Caco-2 (cell line): ENCODE measurements around the gene LDB2. TPM values are rescaled to one million over a fixed set of nuclear protein-coding genes. Genes with fewer than 3 reads are reported as not detected.

Experiments
- BruUV-seq: library from RNA; stranded (reverse); fragments of 400-500 nt; replicated peaks from 2 replicates; lab custom pipeline; 2021; lab: Mats Ljungman, UMichigan
- CTCF ChIA-PET: fragments of 300-600 bp; sonication (Branson Sonifier 250); formaldehyde crosslinking; loops from one replicate; lab custom pipeline; 2022; ENCODE audit warnings: antibody characterized with exemption; lab: Charles Lee
- POLR2A ChIA-PET: fragments of 300-600 bp; sonication (Branson Sonifier 250); formaldehyde crosslinking; loops from one replicate; lab custom pipeline; 2022; ENCODE audit warnings: antibody characterized with exemption; lab: Charles Lee
- DNase-seq, 2 experiments: peaks; one replicate each; pipeline versions ENCODE4 v3.0.0 to v3.0.0-alpha.2; 2020 to 2022
- H3K27me3 ChIP-seq: replicated peaks from 2 replicates; pipeline ENCODE4 v1.6.0; 2011; ENCODE audit warnings: low read length; ENCODE audit not compliant: control insufficient read depth, insufficient read depth
- H3K36me3 ChIP-seq: 2 replicates; pipeline ENCODE4 v1.5.1; 2011; ENCODE audit warnings: low read length; ENCODE audit not compliant: control insufficient read depth, insufficient read depth
- H3K4me1 ChIP-seq: fragments of 250-450 bp; sonication (Bioruptor Pico); 2 replicates; pipeline ENCODE4 v1.5.1; 2020; ENCODE audit warnings: mild to moderate bottlenecking
- H3K4me3 ChIP-seq: 2 replicates; pipeline ENCODE4 v1.5.1; 2011; ENCODE audit warnings: low read depth, mild to moderate bottlenecking, control low read depth, low read length
- H3K9me3 ChIP-seq: fragments of 250-450 bp; sonication (Bioruptor Pico); 2 replicates; pipeline ENCODE4 v1.5.1; 2020; ENCODE audit warnings: mild to moderate bottlenecking, moderate library complexity
- H3K27ac Mint-ChIP-seq: one replicate; pipeline ENCODE4 v1.8.0; 2022; ENCODE audit warnings: mixed read lengths; ENCODE audit not compliant: unreplicated experiment
- H3K27me3 Mint-ChIP-seq: one replicate; pipeline ENCODE4 v1.8.0; 2022; ENCODE audit warnings: mixed read lengths; ENCODE audit not compliant: insufficient read depth, unreplicated experiment
- H3K36me3 Mint-ChIP-seq: one replicate; pipeline ENCODE4 v1.8.0; 2022; ENCODE audit warnings: mild to moderate bottlenecking, mixed read lengths; ENCODE audit not compliant: insufficient read depth, unreplicated experiment
- H3K4me1 Mint-ChIP-seq: one replicate; pipeline ENCODE4 v1.8.0; 2022; ENCODE audit warnings: low read depth, mixed read lengths; ENCODE audit not compliant: unreplicated experiment
- H3K4me3 Mint-ChIP-seq: one replicate; pipeline ENCODE4 v1.8.0; 2022; ENCODE audit warnings: mild to moderate bottlenecking, moderate library complexity, mixed read lengths; ENCODE audit not compliant: unreplicated experiment
- H3K9me3 Mint-ChIP-seq: one replicate; pipeline ENCODE4 v1.8.0; 2022; ENCODE audit warnings: mixed read lengths; ENCODE audit not compliant: unreplicated experiment
- CTCF ChIP-seq, 2 experiments: fragments of 200-600 bp in 1 of 2; IDR thresholded peaks; 1 replicate in 1 of 2; 2 replicates in 1 of 2; pipeline versions ENCODE4 v1.5.1 to v1.8.0; 2011 to 2022; ENCODE audit warnings: antibody characterized with exemption in 1 of 2, control low read depth in 1 of 2, inconsistent platforms in 1 of 2, low read depth in 1 of 2, low read length in 1 of 2, mild to moderate bottlenecking in 1 of 2, moderate library complexity in 1 of 2; ENCODE audit not compliant: insufficient read depth in 1 of 2, severe bottlenecking in 1 of 2, unreplicated experiment in 1 of 2
- intact Hi-C: fragments of 100-400 bp; cut with micrococcal nuclease; formaldehyde crosslinking; loops from one replicate; pipeline ENCODE4 v1.10.0; 2022; ENCODE audit not compliant: unreplicated experiment
- total RNA-seq: library from RNA; stranded (reverse); gene quantifications from 2 replicates; pipeline ENCODE4 v1.2.3, GENCODE V29; 2022

LDB2 gene
- total RNA-seq, 1 experiment from 2014 or later: not detected

- H3K36me3 ChIP-seq: no peaks in the 10 kb centered on the region
- no peaks in the 10 kb centered on the region for H3K9me3 Mint-ChIP-seq
- peaks cover 19% of the 10 kb centered on the region for H3K27me3 Mint-ChIP-seq
- no peaks in the 10 kb centered on the region for H3K36me3 Mint-ChIP-seq
- no peak for DNase-seq
- ChIA-PET POLR2A (no interaction called here), CTCF (no interaction called here)
- H3K4me3 ChIP-seq: no peak overlapping the region
- no peak for TF ChIP-seq CTCF (IDR thresholded peaks at IDR 0.05; ENCODE audit: insufficient read depth in 1 of 2, low read depth in 1 of 2, low read length in 1 of 2, severe bottlenecking in 1 of 2, unreplicated experiment in 1 of 2)
- no peak overlapping the region for H3K4me3 Mint-ChIP-seq
- intact Hi-C loops: no loop called here
- no peaks in the 10 kb centered on the region for H3K27me3 ChIP-seq
- H3K4me1 Mint-ChIP-seq: no peaks in the 10 kb centered on the region
- H3K27ac Mint-ChIP-seq: no peak overlapping the region
- no peaks in the 10 kb centered on the region for H3K9me3 ChIP-seq
- no peaks in the 10 kb centered on the region for H3K4me1 ChIP-seq
- BruUV-seq: no TSS peak
Observed at GRCh38 chr4:16544251-16544721, 354.2 kb downstream of the LDB2 start.

- Histone ChIP-seq H3K4me1 (no peaks in the 10 kb centered on the region), H3K36me3 (no peaks in the 10 kb centered on the region), H3K4me3 (no peak overlapping the region), H3K27me3 (no peaks in the 10 kb centered on the region), H3K9me3 (no peaks in the 10 kb centered on the region)
- Mint-ChIP-seq H3K9me3 (no peaks in the 10 kb centered on the region), H3K27ac (no peak overlapping the region), H3K27me3 (peaks cover 4% of the 10 kb centered on the region), H3K36me3 (no peaks in the 10 kb centered on the region), H3K4me3 (no peak overlapping the region), H3K4me1 (no peaks in the 10 kb centered on the region)
- no peak for TF ChIP-seq CTCF (IDR thresholded peaks at IDR 0.05; ENCODE audit: insufficient read depth in 1 of 2, low read depth in 1 of 2, low read length in 1 of 2, severe bottlenecking in 1 of 2, unreplicated experiment in 1 of 2)
- ChIA-PET POLR2A (no interaction called here), CTCF (no interaction called here)
- no TSS peak for BruUV-seq
- intact Hi-C loops: no loop called here
- no peak for DNase-seq
Observed at GRCh38 chr4:16537926-16538325, 360.5 kb downstream of the LDB2 start.

- no peak for DNase-seq
- no peaks in the 10 kb centered on the region for H3K9me3 ChIP-seq
- Mint-ChIP-seq H3K4me3 (no peak overlapping the region), H3K9me3 (no peaks in the 10 kb centered on the region), H3K4me1 (no peaks in the 10 kb centered on the region), H3K36me3 (no peaks in the 10 kb centered on the region), H3K27ac (no peak overlapping the region), H3K27me3 (peaks cover 8% of the 10 kb centered on the region)
- H3K36me3 ChIP-seq: no peaks in the 10 kb centered on the region
- no TSS peak for BruUV-seq
- ChIA-PET CTCF (no interaction called here), POLR2A (no interaction called here)
- intact Hi-C loops: no loop called here
- no peaks in the 10 kb centered on the region for H3K27me3 ChIP-seq
- no peak overlapping the region for H3K4me3 ChIP-seq
- no peak for TF ChIP-seq CTCF (IDR thresholded peaks at IDR 0.05; ENCODE audit: insufficient read depth in 1 of 2, low read depth in 1 of 2, low read length in 1 of 2, severe bottlenecking in 1 of 2, unreplicated experiment in 1 of 2)
- H3K4me1 ChIP-seq: no peaks in the 10 kb centered on the region
Observed at GRCh38 chr4:16532240-16532970, 366.0 kb downstream of the LDB2 start.
